Spinal cord (tissue), 10 donors: ENCODE results near the gene LPAR2. TPM values are rescaled to one million over a fixed set of nuclear protein-coding genes. Genes with fewer than 3 reads are reported as not detected.

Source experiments
- DNase-seq, 6 donors: peaks; one replicate each; pipeline versions ENCODE4 v3.0.0 to v3.0.0-alpha.2; 2013 to 2015; ENCODE audit warnings: low spot score in 6 of 6, low read depth in 4 of 6
- H3K27ac ChIP-seq: one replicate; pipeline ENCODE4 v1.5.1; 2013; ENCODE audit warnings: low read depth, low read length, control low read depth
- H3K27me3 ChIP-seq: one replicate; pipeline ENCODE4 v1.6.1; 2013; ENCODE audit warnings: low read length; ENCODE audit not compliant: control insufficient read depth, insufficient read depth
- H3K36me3 ChIP-seq: one replicate; pipeline ENCODE4 v1.6.1; 2013; ENCODE audit warnings: low read length; ENCODE audit not compliant: control insufficient read depth, insufficient read depth
- H3K4me1 ChIP-seq: one replicate; pipeline ENCODE4 v1.6.1; 2013; ENCODE audit warnings: low read length; ENCODE audit not compliant: control insufficient read depth, insufficient read depth
- H3K4me3 ChIP-seq: one replicate; pipeline ENCODE4 v1.5.1; 2013; ENCODE audit warnings: low read depth, low read length, control low read depth
- H3K9me3 ChIP-seq: one replicate; pipeline ENCODE4 v1.6.1; 2013; ENCODE audit warnings: low read length; ENCODE audit not compliant: control insufficient read depth, insufficient read depth
- WGBS: methylation state at CpG from one replicate; pipeline ENCODE4 v1.1.5; 2013; ENCODE audit warnings: missing lambda C conversion rate; ENCODE audit not compliant: insufficient coverage; 5-methylcytosine and 5-hydroxymethylcytosine counted together
- polyA plus RNA-seq, 2 donors: library from polyadenylated mRNA; unstranded; fragments of 120-200 nt; gene quantifications; one replicate each; pipeline ENCODE4 v1.2.1, GENCODE V29; 2013; ENCODE audit not compliant: insufficient read length in 2 of 2
- total RNA-seq, 2 donors: library from RNA; depleted of rRNA in 1 of 2; stranded (reverse); fragments of 120-200 nt in 1 of 2; fragments of >200 nt in 1 of 2; gene quantifications; one replicate each; pipeline versions ENCODE4 v1.2.3 to v1.2.4, GENCODE V29; 2013 to 2014
- donor health status: healthy.

Gene LPAR2
- total and polyA plus RNA-seq, 4 donors = 5.3 to 80.0 (median 43.5) TPM

GRCh38 chr19:19587771-19588170, 40.2 kb downstream of the LPAR2 start:
- no peaks in the 10 kb centered on the region for H3K27me3 ChIP-seq
- H3K27ac ChIP-seq = no peak overlapping the region
- H3K9me3 ChIP-seq = no peaks in the 10 kb centered on the region
- DNase-seq = peak in 3 of 6 donors; percentile 6 to 81 (median 63)
- WGBS = 62% methylated on average over 2 of the region's 5 CpGs
- no peak overlapping the region for H3K4me3 ChIP-seq
- H3K36me3 ChIP-seq = peaks cover 7% of the 10 kb centered on the region
- peaks cover 14% of the 10 kb centered on the region for H3K4me1 ChIP-seq

- no peak for DNase-seq
- Histone ChIP-seq H3K4me1 (peaks cover 9% of the 10 kb centered on the region), H3K36me3 (peaks cover 17% of the 10 kb centered on the region), H3K27me3 (no peaks in the 10 kb centered on the region), H3K27ac (no peak overlapping the region), H3K4me3 (no peak overlapping the region), H3K9me3 (no peaks in the 10 kb centered on the region)
- WGBS = 76% methylated on average over 2 of the region's 6 CpGs
Measured at GRCh38 chr19:19584356-19584755, 43.7 kb downstream of the LPAR2 start.

GRCh38 chr19:19582471-19582870, 45.5 kb downstream of the LPAR2 start:
- peak overlapping the region; percentile 79 for H3K27ac ChIP-seq
- H3K27me3 ChIP-seq = no peaks in the 10 kb centered on the region
- no peaks in the 10 kb centered on the region for H3K9me3 ChIP-seq
- H3K4me3 ChIP-seq = no peak overlapping the region
- H3K36me3 ChIP-seq = peaks cover 19% of the 10 kb centered on the region
- WGBS = 59% methylated on average over 6 of the region's 6 CpGs
- DNase-seq = peak in 2 of 6 donors; percentile 2 to 15
- H3K4me1 ChIP-seq = peaks cover 13% of the 10 kb centered on the region

GRCh38 chr19:19581391-19581790, 46.6 kb downstream of the LPAR2 start:
- H3K27me3 ChIP-seq = no peaks in the 10 kb centered on the region
- no peak overlapping the region for H3K27ac ChIP-seq
- H3K36me3 ChIP-seq = peaks cover 19% of the 10 kb centered on the region
- 96% methylated on average over 13 of the region's 13 CpGs for WGBS
- H3K4me3 ChIP-seq = no peak overlapping the region
- H3K4me1 ChIP-seq = peaks cover 13% of the 10 kb centered on the region
- DNase-seq = no peak
- H3K9me3 ChIP-seq = no peaks in the 10 kb centered on the region

- Histone ChIP-seq H3K4me3 (no peak overlapping the region), H3K27ac (no peak overlapping the region), H3K4me1 (peaks cover 13% of the 10 kb centered on the region), H3K9me3 (no peaks in the 10 kb centered on the region), H3K27me3 (no peaks in the 10 kb centered on the region), H3K36me3 (peaks cover 19% of the 10 kb centered on the region)
- WGBS = 95% methylated on average over 4 of the region's 4 CpGs
- no peak for DNase-seq
Measured at GRCh38 chr19:19580418-19580817, 47.6 kb downstream of the LPAR2 start.

GRCh38 chr19:19579533-19580361, 48.3 kb downstream of the LPAR2 start:
- peak in 1 of 6 donors; percentile 28 for DNase-seq
- Histone ChIP-seq H3K36me3 (peaks cover 19% of the 10 kb centered on the region), H3K4me3 (no peak overlapping the region), H3K27me3 (no peaks in the 10 kb centered on the region), H3K27ac (no peak overlapping the region), H3K9me3 (no peaks in the 10 kb centered on the region), H3K4me1 (peaks cover 13% of the 10 kb centered on the region)
- 91% methylated on average over 23 of the region's 25 CpGs for WGBS

- no peak overlapping the region for H3K27ac ChIP-seq
- 40% methylated on average over 5 of the region's 6 CpGs for WGBS
- peaks cover 13% of the 10 kb centered on the region for H3K4me1 ChIP-seq
- H3K4me3 ChIP-seq = no peak overlapping the region
- no peaks in the 10 kb centered on the region for H3K27me3 ChIP-seq
- no peaks in the 10 kb centered on the region for H3K9me3 ChIP-seq
- H3K36me3 ChIP-seq = peaks cover 19% of the 10 kb centered on the region
- DNase-seq = peak in 2 of 6 donors; percentile 80 to 86
Measured at GRCh38 chr19:19578252-19578651, 49.8 kb downstream of the LPAR2 start.

- 70% methylated on average over 6 of the region's 6 CpGs for WGBS
- DNase-seq = no peak
- H3K27me3 ChIP-seq = no peaks in the 10 kb centered on the region
- peaks cover 12% of the 10 kb centered on the region for H3K36me3 ChIP-seq
- H3K4me3 ChIP-seq = no peak overlapping the region
- H3K9me3 ChIP-seq = no peaks in the 10 kb centered on the region
- H3K27ac ChIP-seq = no peak overlapping the region
- peaks cover 4% of the 10 kb centered on the region for H3K4me1 ChIP-seq
Measured at GRCh38 chr19:19575411-19575810, 52.6 kb downstream of the LPAR2 start.
